Neural progenitor cell (in vitro differentiated cells): ENCODE measurements around the gene ACTL7B. TPM values are rescaled to one million over a fixed set of nuclear protein-coding genes. Genes with fewer than 3 reads are reported as not detected.

Experiments
- DNase-seq: peaks from one replicate; pipeline ENCODE4 v3.0.0-alpha.2; 2016; ENCODE audit warnings: low spot score
- H2AFZ ChIP-seq: fragments of 200-600 bp; sonication (generic); replicated peaks from 2 replicates; pipeline ENCODE4 v1.6.1; 2016; ENCODE audit warnings: antibody characterized with exemption
- H3F3A ChIP-seq: fragments of 200-600 bp; sonication (generic); 2 replicates; pipeline ENCODE4 v1.6.1; 2016; ENCODE audit warnings: antibody characterized with exemption, low read depth
- H3K27ac ChIP-seq: fragments of 200-600 bp; sonication (generic); 2 replicates; pipeline ENCODE4 v1.5.1; 2016; ENCODE audit warnings: mild to moderate bottlenecking
- H3K27me3 ChIP-seq: fragments of 200-600 bp; sonication (generic); 2 replicates; pipeline ENCODE4 v1.6.1; 2016; ENCODE audit warnings: mild to moderate bottlenecking, moderate library complexity
- H3K36me3 ChIP-seq: fragments of 200-600 bp; sonication (generic); 2 replicates; pipeline ENCODE4 v1.5.1; 2016
- H3K4me1 ChIP-seq: fragments of 200-600 bp; sonication (generic); 2 replicates; pipeline ENCODE4 v1.6.1; 2016; ENCODE audit warnings: mixed run types
- H3K4me2 ChIP-seq: fragments of 200-600 bp; sonication (generic); 2 replicates; pipeline ENCODE4 v1.6.1; 2016
- H3K4me3 ChIP-seq: fragments of 200-600 bp; sonication (generic); 2 replicates; pipeline ENCODE4 v1.5.1; 2016
- H3K79me2 ChIP-seq: fragments of 200-600 bp; sonication (generic); 2 replicates; pipeline ENCODE4 v1.6.1; 2016; ENCODE audit warnings: low read depth
- H3K9ac ChIP-seq: fragments of 200-600 bp; sonication (generic); 2 replicates; pipeline ENCODE4 v1.6.1; 2016
- H3K9me3 ChIP-seq: fragments of 200-600 bp; sonication (generic); 2 replicates; pipeline ENCODE4 v1.5.1; 2016; ENCODE audit warnings: low read depth
- H4K20me1 ChIP-seq: fragments of 200-600 bp; sonication (generic); 2 replicates; pipeline ENCODE4 v1.6.1; 2016; ENCODE audit warnings: low read depth
- H3K27ac Mint-ChIP-seq: 3 replicates; pipeline ENCODE4 v1.8.0; 2021; ENCODE audit warnings: mixed read lengths
- H3K27me3 Mint-ChIP-seq: 2 replicates; pipeline ENCODE4 v1.8.0; 2022; ENCODE audit warnings: low read depth, mild to moderate bottlenecking, inconsistent platforms, moderate library complexity, mixed read lengths; ENCODE audit not compliant: insufficient read depth
- H3K36me3 Mint-ChIP-seq: 3 replicates; pipeline ENCODE4 v1.8.0; 2021; ENCODE audit warnings: mixed read lengths
- H3K4me1 Mint-ChIP-seq: 3 replicates; pipeline ENCODE4 v1.8.0; 2021; ENCODE audit warnings: mixed read lengths
- H3K4me3 Mint-ChIP-seq: 3 replicates; pipeline ENCODE4 v1.8.0; 2021; ENCODE audit warnings: mild to moderate bottlenecking, moderate library complexity, mixed read lengths
- H3K9me3 Mint-ChIP-seq: 3 replicates; pipeline ENCODE4 v1.8.0; 2020; ENCODE audit warnings: mixed read lengths
- CTCF ChIP-seq: fragments of 200-600 bp; sonication (generic); IDR thresholded peaks from 2 replicates; pipeline ENCODE4 v1.5.1; 2017; ENCODE audit warnings: antibody characterized with exemption, mild to moderate bottlenecking
- EZH2 ChIP-seq: fragments of 200-600 bp; sonication (generic); IDR thresholded peaks from 2 replicates; pipeline ENCODE4 v1.6.1; 2017; ENCODE audit warnings: antibody characterized with exemption, mild to moderate bottlenecking, moderate library complexity
- EZH2phosphoT487 ChIP-seq: fragments of 200-600 bp; sonication (generic); IDR thresholded peaks from 2 replicates; pipeline ENCODE4 v1.6.1; 2017; ENCODE audit warnings: antibody characterized with exemption
- total RNA-seq: library from RNA; depleted of rRNA; stranded (reverse); fragments of >200 nt; gene quantifications from 2 replicates; pipeline ENCODE4 v1.2.3, GENCODE V29; 2015; ENCODE audit warnings: low replicate concordance

ACTL7B gene
- total RNA-seq, 1 donor from 2014 or later = not detected

GRCh38 chr9:108882052-108882888, 26.5 kb upstream of the ACTL7B start:
- no peak for DNase-seq
- H3F3A ChIP-seq = no peaks in the 10 kb centered on the region
- peaks cover 5% of the 10 kb centered on the region for H3K36me3 ChIP-seq
- no peaks in the 10 kb centered on the region for H3K9me3 Mint-ChIP-seq
- no peak overlapping the region for H3K9ac ChIP-seq
- no peaks in the 10 kb centered on the region for H3K9me3 ChIP-seq
- no peaks in the 10 kb centered on the region for H3K4me1 ChIP-seq
- no peak for TF ChIP-seq CTCF
- no peak for TF ChIP-seq EZH2
- TF ChIP-seq EZH2phosphoT487 = no peak
- H3K27me3 Mint-ChIP-seq = no peaks in the 10 kb centered on the region
- H2AFZ ChIP-seq = no peak overlapping the region
- no peaks in the 10 kb centered on the region for H4K20me1 ChIP-seq
- no peak overlapping the region for H3K4me3 ChIP-seq
- H3K4me1 Mint-ChIP-seq = no peaks in the 10 kb centered on the region
- no peak overlapping the region for H3K4me3 Mint-ChIP-seq
- H3K36me3 Mint-ChIP-seq = peaks cover 35% of the 10 kb centered on the region
- no peak overlapping the region for H3K4me2 ChIP-seq
- peak overlapping the region; percentile 4 for H3K27ac Mint-ChIP-seq
- no peaks in the 10 kb centered on the region for H3K27me3 ChIP-seq
- no peaks in the 10 kb centered on the region for H3K79me2 ChIP-seq
- H3K27ac ChIP-seq = no peak overlapping the region

GRCh38 chr9:108880738-108881316, 25.0 kb upstream of the ACTL7B start:
- DNase-seq = no peak
- H3K79me2 ChIP-seq = no peaks in the 10 kb centered on the region
- no peaks in the 10 kb centered on the region for H3K4me1 Mint-ChIP-seq

GRCh38 chr9:108877524-108877923, 21.7 kb upstream of the ACTL7B start:
- no peak for DNase-seq
- Histone ChIP-seq H3K27me3 (no peaks in the 10 kb centered on the region), H3K9me3 (no peaks in the 10 kb centered on the region), H3K4me1 (no peaks in the 10 kb centered on the region), H3K4me2 (no peak overlapping the region), H3K9ac (no peak overlapping the region), H3K36me3 (peaks cover 9% of the 10 kb centered on the region), H4K20me1 (no peaks in the 10 kb centered on the region), H3F3A (no peaks in the 10 kb centered on the region), H2AFZ (no peak overlapping the region), H3K4me3 (no peak overlapping the region), H3K27ac (no peak overlapping the region), H3K79me2 (no peaks in the 10 kb centered on the region)
- Mint-ChIP-seq H3K27ac (no peak overlapping the region), H3K36me3 (peaks cover 43% of the 10 kb centered on the region), H3K9me3 (no peaks in the 10 kb centered on the region), H3K27me3 (no peaks in the 10 kb centered on the region), H3K4me1 (no peaks in the 10 kb centered on the region), H3K4me3 (no peak overlapping the region)
- TF ChIP-seq EZH2phosphoT487 = no peak
- no peak for TF ChIP-seq EZH2
- TF ChIP-seq CTCF = no peak

More at GRCh38 chr9:108880738-108881316, 25.0 kb upstream of the ACTL7B start:
- Histone ChIP-seq H3F3A (no peaks in the 10 kb centered on the region), H3K4me3 (no peak overlapping the region), H3K9me3 (no peaks in the 10 kb centered on the region), H3K27ac (no peak overlapping the region), H3K4me2 (no peak overlapping the region), H4K20me1 (no peaks in the 10 kb centered on the region), H3K9ac (no peak overlapping the region), H3K27me3 (no peaks in the 10 kb centered on the region), H2AFZ (no peak overlapping the region), H3K4me1 (no peaks in the 10 kb centered on the region), H3K36me3 (peaks cover 5% of the 10 kb centered on the region)
- Mint-ChIP-seq H3K27me3 (no peaks in the 10 kb centered on the region), H3K9me3 (no peaks in the 10 kb centered on the region), H3K4me3 (no peak overlapping the region), H3K36me3 (peaks cover 34% of the 10 kb centered on the region), H3K27ac (no peak overlapping the region)
- TF ChIP-seq CTCF (no peak), EZH2 (no peak), EZH2phosphoT487 (no peak)
